NCI-H146 treated with DMSO at 0.1 percent for 48 hours (cell line): Measurements from ENCODE around the gene TMEM125.

Experiments
- DNase-seq: peaks from one replicate; lab custom pipeline; 2025; ENCODE audit not compliant: unreplicated experiment; lab: John Stamatoyannopoulos, UW

The TMEM125 gene

GRCh38 chr1:43288785-43289706 is 19.3 kb downstream of the TMEM125 start:
- DNase-seq = no peak

GRCh38 chr1:43292216-43292615 is 22.4 kb downstream of the TMEM125 start:
- peak; percentile 67 for DNase-seq

DNA sequence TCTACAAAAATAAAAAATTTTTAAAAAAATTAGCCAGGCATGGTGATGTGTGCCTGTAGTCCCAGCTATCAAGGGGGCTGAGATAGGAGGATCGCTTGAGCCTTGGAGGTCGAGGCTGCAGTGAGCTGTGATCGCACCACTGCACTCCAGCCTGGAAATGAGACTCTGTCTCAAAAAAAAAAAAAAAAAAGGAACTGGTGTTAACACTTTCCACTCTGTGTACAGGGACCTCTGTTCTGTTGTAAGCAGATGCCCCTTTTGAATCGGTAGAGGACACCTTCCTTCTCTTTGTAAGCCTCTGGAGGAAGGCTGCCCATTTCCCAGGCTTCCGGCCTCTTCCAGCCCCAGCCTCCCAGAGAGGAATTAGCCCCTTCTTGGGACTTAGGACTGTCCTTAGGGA is 22.9 kb downstream of the TMEM125 start:
- DNase-seq = no peak

GRCh38 chr1:43293176-43293575 is 23.4 kb downstream of the TMEM125 start:
- DNase-seq = no peak

GRCh38 chr1:43293896-43294760 is 24.3 kb downstream of the TMEM125 start:
- no peak for DNase-seq

GRCh38 chr1:43294761-43295160 is 25.0 kb downstream of the TMEM125 start:
- no peak for DNase-seq

GRCh38 chr1:43296207-43296606 is 26.4 kb downstream of the TMEM125 start:
- no peak for DNase-seq

DNA sequence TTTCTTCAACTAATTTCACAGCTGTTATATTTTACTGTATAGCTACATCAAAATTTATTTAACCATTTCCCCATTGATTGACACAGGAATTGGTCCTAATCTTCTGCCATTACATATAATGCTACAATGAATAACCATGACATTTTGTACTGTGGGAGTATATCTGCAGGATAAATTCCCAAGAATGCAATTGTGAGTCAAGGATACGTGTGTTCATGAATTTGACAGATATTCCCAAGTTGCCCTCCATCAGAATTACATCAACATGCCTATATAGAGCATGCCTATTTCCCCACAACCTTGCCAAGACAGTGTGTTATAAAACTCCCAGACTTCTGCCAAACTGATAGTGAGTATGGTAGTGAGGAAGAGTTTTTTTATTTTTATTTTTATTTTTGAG is 28.3 kb downstream of the TMEM125 start:
- DNase-seq = no peak

GRCh38 chr1:43299101-43299500 is 29.3 kb downstream of the TMEM125 start:
- DNase-seq = no peak

- DNase-seq = no peak
Measured at GRCh38 chr1:43300378-43301094, 30.8 kb downstream of the TMEM125 start, which contains the start of gene TIE1. Gene TIE1 (plus strand): TSS chr1:43300982. CDS start chr1:43301072, 90 bp downstream.

DNA sequence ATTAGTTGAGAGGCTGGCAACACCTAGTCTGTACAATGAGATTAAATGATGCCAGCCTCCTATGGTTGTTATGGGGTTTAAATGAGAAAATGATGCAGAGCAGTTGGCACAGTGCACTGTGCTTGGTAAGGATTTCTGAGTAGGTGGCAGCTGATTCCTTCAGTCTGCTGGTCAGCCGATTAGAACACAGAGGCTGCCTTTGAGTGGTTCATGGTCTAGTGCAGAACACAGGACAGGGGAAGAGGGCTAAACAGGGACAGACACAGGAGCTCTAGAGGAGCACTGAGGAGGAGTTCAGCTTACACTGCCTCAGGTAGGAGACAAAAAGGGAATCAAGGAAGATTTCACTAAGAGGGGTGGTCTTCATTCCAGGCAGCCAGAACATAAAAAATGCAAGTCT is 32.4 kb downstream of the TMEM125 start:
- DNase-seq = no peak

GRCh38 chr1:43302721-43303470 is 33.1 kb downstream of the TMEM125 start:
- no peak for DNase-seq

- DNase-seq = no peak
Measured at GRCh38 chr1:43303471-43304313, 33.9 kb downstream of the TMEM125 start.

GRCh38 chr1:43304314-43304681 is 34.5 kb downstream of the TMEM125 start:
- no peak for DNase-seq

- no peak for DNase-seq
Measured at GRCh38 chr1:43304771-43305300, 35.1 kb downstream of the TMEM125 start.

DNA sequence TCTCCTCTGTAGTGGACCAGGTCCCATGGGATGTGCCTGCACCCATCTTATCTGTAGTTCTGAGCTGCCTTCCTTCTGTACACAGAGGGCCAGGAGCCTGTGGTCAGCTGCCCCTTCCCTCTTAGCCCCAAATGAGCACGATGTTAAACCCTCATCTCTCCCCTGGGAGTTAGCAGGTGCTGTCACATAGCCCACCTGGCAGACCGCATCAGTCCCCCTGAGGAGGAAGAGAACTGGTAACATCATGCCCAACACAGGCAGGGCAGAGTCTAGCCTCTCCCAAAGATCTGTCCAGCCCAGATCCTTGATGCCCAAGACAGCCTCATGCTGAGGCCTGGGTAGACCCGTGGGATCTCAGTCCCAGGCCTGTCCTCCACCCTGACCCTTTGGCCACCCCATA is 35.7 kb downstream of the TMEM125 start:
- no peak for DNase-seq

DNA sequence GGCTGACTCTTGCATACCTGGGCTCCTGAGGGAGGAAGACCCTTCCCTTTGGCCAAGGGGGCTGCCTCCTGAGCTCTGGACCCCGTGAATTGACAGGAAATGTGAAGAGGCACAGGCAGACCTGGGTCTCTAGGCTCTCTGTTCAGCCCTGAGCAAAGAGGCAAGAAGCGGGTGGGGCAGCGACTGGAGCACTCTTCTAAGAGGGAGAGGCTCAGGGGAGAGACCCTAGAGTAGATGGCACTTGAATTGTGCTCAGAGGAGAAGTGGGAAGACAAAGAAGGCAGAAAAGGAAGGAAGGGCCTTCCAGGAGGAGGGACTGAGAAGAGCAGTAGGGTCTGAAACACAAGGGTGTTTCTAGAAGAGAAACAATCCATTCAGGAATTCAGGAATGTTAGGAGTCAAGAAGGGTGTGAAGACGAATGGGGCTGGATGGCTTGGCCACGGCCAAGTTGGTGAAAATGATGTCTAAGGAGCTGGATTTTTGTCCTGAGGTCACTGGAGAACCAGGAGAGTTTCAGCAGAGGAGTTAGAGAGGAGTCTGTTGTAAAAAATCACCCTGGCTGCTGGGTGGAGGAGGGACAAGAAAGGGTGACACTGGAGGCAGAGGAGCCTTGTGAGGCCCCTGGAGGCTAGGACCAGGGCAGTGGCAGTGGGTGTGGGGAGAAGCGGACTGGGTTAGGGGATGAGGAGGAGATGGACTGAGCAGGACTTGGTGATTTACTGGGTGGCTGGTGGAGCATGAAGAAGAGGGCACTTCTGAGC is 36.3 kb downstream of the TMEM125 start:
- DNase-seq = no peak

DNA sequence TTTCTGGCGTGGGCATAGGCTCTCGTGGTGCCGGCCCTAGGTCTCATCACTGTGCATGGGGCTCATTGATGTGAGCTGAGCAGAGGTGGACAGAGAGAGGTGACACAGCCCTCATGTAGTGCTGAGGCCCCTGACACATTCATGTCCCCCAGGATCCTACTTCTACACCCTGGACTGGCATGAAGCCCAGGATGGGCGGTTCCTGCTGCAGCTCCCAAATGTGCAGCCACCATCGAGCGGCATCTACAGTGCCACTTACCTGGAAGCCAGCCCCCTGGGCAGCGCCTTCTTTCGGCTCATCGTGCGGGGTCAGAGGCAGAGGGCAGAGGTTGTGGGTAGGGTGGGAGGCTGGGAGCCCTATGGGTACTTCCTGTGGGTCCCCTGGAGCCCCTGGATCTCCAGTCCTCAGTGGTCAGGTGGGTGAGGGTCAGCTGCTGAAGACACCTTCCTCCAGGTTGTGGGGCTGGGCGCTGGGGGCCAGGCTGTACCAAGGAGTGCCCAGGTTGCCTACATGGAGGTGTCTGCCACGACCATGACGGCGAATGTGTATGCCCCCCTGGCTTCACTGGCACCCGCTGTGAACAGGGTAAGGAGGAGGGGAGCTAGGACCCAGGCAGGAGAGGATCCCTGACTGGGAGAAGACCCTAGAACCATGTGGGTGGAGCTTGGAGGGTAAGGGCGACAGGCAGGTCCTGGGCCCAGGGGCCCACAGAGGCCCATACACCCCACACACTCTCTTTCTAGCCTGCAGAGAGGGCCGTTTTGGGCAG is 37.1 kb downstream of the TMEM125 start:
- DNase-seq = no peak
